Activated T-cell treated with anti-CD3 and anti-CD28 coated beads for 1 hour (primary cell): Measurements from ENCODE around the gene TMEM232.
"Not testable (repeated sequence)": the region's sequence is repeated elsewhere in the genome, so short reads cannot be mapped to it uniquely, and the experiment has no call there.

ENCODE experiments used
- DNase-seq: peaks from one replicate; pipeline ENCODE4 v3.0.0-alpha.2; 2020; ENCODE audit warnings: low read depth

Gene TMEM232

GRCh38 chr5:110707260-110707844 is 19.1 kb downstream of the TMEM232 start:
- DNase-seq: no peak

- DNase-seq: no peak
These were observed 21.1 kb downstream of the TMEM232 start for GRCh38 chr5:110705349-110705748.

- no peak for DNase-seq
These were observed 23.0 kb downstream of the TMEM232 start for GRCh38 chr5:110703481-110703880.

GRCh38 chr5:110702704-110703103 is 23.8 kb downstream of the TMEM232 start:
- DNase-seq: no peak

- DNase-seq: no peak
These were observed 24.2 kb downstream of the TMEM232 start for GRCh38 chr5:110702300-110702699.

- DNase-seq: not testable (repeated sequence)
These were observed 33.8 kb downstream of the TMEM232 start for GRCh38 chr5:110692669-110693068.

- not testable (repeated sequence) for DNase-seq
These were observed 35.9 kb downstream of the TMEM232 start for GRCh38 chr5:110690587-110690986.

- DNase-seq: no peak
These were observed 39.0 kb downstream of the TMEM232 start for GRCh38 chr5:110687485-110687884.

GRCh38 chr5:110686270-110686669 is 40.2 kb downstream of the TMEM232 start:
- DNase-seq: no peak

- DNase-seq: no peak
These were observed 44.5 kb downstream of the TMEM232 start for GRCh38 chr5:110681953-110682352.

GRCh38 chr5:110681109-110681508 is 45.4 kb downstream of the TMEM232 start:
- no peak for DNase-seq

- not testable (repeated sequence) for DNase-seq
These were observed 49.9 kb downstream of the TMEM232 start for GRCh38 chr5:110676554-110676953.

- no peak for DNase-seq
These were observed 61.2 kb downstream of the TMEM232 start for GRCh38 chr5:110665184-110665726.

GRCh38 chr5:110663525-110663924 is 62.9 kb downstream of the TMEM232 start:
- DNase-seq: no peak

- DNase-seq: no peak
These were observed 68.5 kb downstream of the TMEM232 start for GRCh38 chr5:110658006-110658405.

GRCh38 chr5:110653231-110653970 is 73.1 kb downstream of the TMEM232 start:
- DNase-seq: no peak

- DNase-seq: no peak
These were observed 75.0 kb downstream of the TMEM232 start for GRCh38 chr5:110651507-110651906.

- no peak for DNase-seq
These were observed 82.1 kb downstream of the TMEM232 start for GRCh38 chr5:110644357-110644756.

- no peak for DNase-seq
These were observed 87.2 kb downstream of the TMEM232 start for GRCh38 chr5:110638970-110639902.

- DNase-seq: no peak
These were observed 92.0 kb downstream of the TMEM232 start for GRCh38 chr5:110634475-110634874.

- no peak for DNase-seq
These were observed 95.2 kb downstream of the TMEM232 start for GRCh38 chr5:110631236-110631635.

- no peak for DNase-seq
These were observed 96.1 kb downstream of the TMEM232 start for GRCh38 chr5:110630350-110630749.
